HepG2 (cell line): ENCODE measurements around the gene ACTL6A. TPM values are rescaled to one million over a fixed set of nuclear protein-coding genes. Genes with fewer than 3 reads are reported as not detected.

Experiments used
- ATAC-seq: fragments of 200-7000 bp; cut with Tn5 transposase; 3 replicates; pipeline ENCODE4 v1.9.1; 2020; ENCODE audit warnings: mild to moderate bottlenecking, moderate library complexity
- BruUV-seq: library from RNA; stranded (reverse); fragments of 400-500 nt; replicated peaks from 2 replicates; lab custom pipeline; 2021; lab: Mats Ljungman, UMichigan
- CTCF ChIA-PET: fragments of 300-600 bp; formaldehyde crosslinking; extraction: SDS; loops from one replicate; lab custom pipeline; 2021; ENCODE audit warnings: low total read pairs, inconsistent platforms, low intra/inter-chr PET ratio; lab: Yijun Ruan, JAX
- POLR2A ChIA-PET: fragments of 350-600 bp; sonication (Branson Sonifier 250); formaldehyde crosslinking; loops from one replicate; lab custom pipeline; 2020; ENCODE audit warnings: antibody characterized with exemption, inconsistent platforms; lab: Yijun Ruan, JAX
- DNase-seq: peaks from one replicate; pipeline ENCODE4 v3.0.0-alpha.2; 2015; ENCODE audit warnings: low spot score
- FAIRE-seq: peaks from 3 replicates; lab custom pipeline; 2011; peaks lifted over from hg19 to GRCh38; lab: Jason Lieb, UNC
- H2AFZ ChIP-seq: one replicate; pipeline ENCODE4 v1.6.1; 2011; ENCODE audit warnings: low read length, inconsistent platforms
- H3K27ac ChIP-seq: fragments of 300-600 bp; 3 replicates; pipeline ENCODE4 v1.8.0; 2011; ENCODE audit warnings: mixed run types, mild to moderate bottlenecking, mixed read lengths, low read length, inconsistent platforms; ENCODE audit not compliant: insufficient read depth; ENCODE audit errors: extremely low read length
- H3K27me3 ChIP-seq, 2 experiments: fragments of 200-600 bp in 1 of 2; 2 replicates in 1 of 2; 3 replicates in 1 of 2; pipeline versions ENCODE4 v1.6.0 to v1.8.0; 2011; ENCODE audit warnings: low read length in 2 of 2, mild to moderate bottlenecking in 2 of 2, moderate library complexity in 2 of 2, inconsistent platforms in 1 of 2; ENCODE audit not compliant: insufficient read depth in 2 of 2, control insufficient read depth in 1 of 2
- H3K36me3 ChIP-seq, 2 experiments: fragments of 200-600 bp in 1 of 2; replicated peaks in 1 of 2; 2 replicates in 1 of 2; 3 replicates in 1 of 2; pipeline versions ENCODE4 v1.5.1 to v1.8.0; 2011; ENCODE audit warnings: low read length in 2 of 2, inconsistent platforms in 1 of 2; ENCODE audit not compliant: insufficient read depth in 2 of 2, control insufficient read depth in 1 of 2
- H3K4me1 ChIP-seq: 2 replicates; pipeline ENCODE4 v1.5.1; 2012; ENCODE audit warnings: low read length, inconsistent platforms; ENCODE audit not compliant: insufficient read depth
- H3K4me2 ChIP-seq: 2 replicates; pipeline ENCODE4 v1.6.0; 2011; ENCODE audit warnings: low read depth, low read length, inconsistent platforms
- H3K4me3 ChIP-seq, 3 experiments: fragments of 200-600 bp in 1 of 3; sonication (generic), shearing (Covaris generic) in 1 of 3; replicated peaks in 1 of 3; 2 replicates each; pipeline ENCODE4 v1.5.1; 2011 to 2016; ENCODE audit warnings: low read length in 3 of 3, inconsistent platforms in 2 of 3, low read depth in 2 of 3, mild to moderate bottlenecking in 2 of 3, control low read depth in 1 of 3, mixed read lengths in 1 of 3; ENCODE audit not compliant: insufficient read depth in 1 of 3
- H3K79me2 ChIP-seq: one replicate; pipeline ENCODE4 v1.6.1; 2011; ENCODE audit warnings: low read length, inconsistent platforms; ENCODE audit not compliant: insufficient read depth
- H3K9ac ChIP-seq: 2 replicates; pipeline ENCODE4 v1.6.0; 2011; ENCODE audit warnings: mild to moderate bottlenecking, low read depth, low read length, inconsistent platforms; ENCODE audit not compliant: insufficient read depth
- H3K9me3 ChIP-seq: 2 replicates; pipeline ENCODE4 v1.5.1; 2012; ENCODE audit warnings: mild to moderate bottlenecking, low read length
- H4K20me1 ChIP-seq: 2 replicates; pipeline ENCODE4 v1.6.0; 2011; ENCODE audit warnings: inconsistent platforms, mild to moderate bottlenecking, low read length, moderate library complexity; ENCODE audit not compliant: insufficient read depth
- AKAP8 ChIP-seq: sonication (generic); formaldehyde crosslinking; IDR thresholded peaks from 2 replicates; pipeline ENCODE4 v1.5.1; 2020; ENCODE audit warnings: mild to moderate bottlenecking, missing genetic modification reagents
- CCAR2 ChIP-seq: fragments of 200-400 bp; formaldehyde crosslinking; optimal IDR thresholded peaks from 2 replicates; pipeline ENCODE3; 2018; ENCODE audit warnings: low read depth, mild to moderate bottlenecking, low read length, moderate library complexity
- DNMT3B ChIP-seq: conservative IDR thresholded peaks from 2 replicates; pipeline ENCODE4 v1.6.1; 2016; ENCODE audit warnings: missing biosample characterization, control low read depth
- HOXA7 ChIP-seq: sonication (generic); formaldehyde crosslinking; IDR thresholded peaks from 2 replicates; pipeline ENCODE4 v1.8.1; 2022; ENCODE audit warnings: mild to moderate bottlenecking, missing genetic modification reagents, moderate library complexity
- HOXA9 ChIP-seq: sonication (generic); formaldehyde crosslinking; IDR thresholded peaks from 2 replicates; pipeline ENCODE4 v1.8.1; 2022; ENCODE audit warnings: missing genetic modification reagents, mild to moderate bottlenecking, moderate library complexity, borderline replicate concordance
- KDM4B ChIP-seq: sonication (generic); formaldehyde crosslinking; IDR thresholded peaks from 2 replicates; pipeline ENCODE4 v1.4.0; 2020; ENCODE audit warnings: missing genetic modification reagents
- MZF1 ChIP-seq: sonication (generic); formaldehyde crosslinking; IDR thresholded peaks from 2 replicates; pipeline ENCODE4 v1.8.1; 2023; ENCODE audit warnings: mild to moderate bottlenecking, missing genetic modification reagents, borderline replicate concordance
- SALL1 ChIP-seq: sonication (generic); formaldehyde crosslinking; IDR thresholded peaks from 2 replicates; pipeline ENCODE4 v1.8.0; 2022; ENCODE audit warnings: mild to moderate bottlenecking, missing genetic modification reagents
- SCMH1 ChIP-seq: sonication (generic); formaldehyde crosslinking; IDR thresholded peaks from 2 replicates; pipeline ENCODE4 v1.9.0; 2021; ENCODE audit warnings: missing genetic modification reagents, mild to moderate bottlenecking, borderline replicate concordance
- TP53 ChIP-seq: sonication (generic); formaldehyde crosslinking; conservative IDR thresholded peaks from 2 replicates; pipeline ENCODE4 v1.4.0; 2020; ENCODE audit warnings: missing genetic modification reagents
- ZBTB3 ChIP-seq: sonication (generic); formaldehyde crosslinking; IDR thresholded peaks from 2 replicates; pipeline ENCODE4 v1.4.0; 2020; ENCODE audit warnings: low read depth, mild to moderate bottlenecking, moderate library complexity, missing genetic modification reagents, borderline replicate concordance
- ZFP36L1 ChIP-seq: sonication (generic); formaldehyde crosslinking; IDR thresholded peaks from 2 replicates; pipeline ENCODE4 v1.8.0; 2022; ENCODE audit warnings: mild to moderate bottlenecking, missing genetic modification reagents, moderate library complexity
- ZNF224 ChIP-seq: sonication (generic); formaldehyde crosslinking; IDR thresholded peaks from 2 replicates; pipeline ENCODE4 v1.5.0; 2020; ENCODE audit warnings: mild to moderate bottlenecking, missing genetic modification reagents
- ZNF430 ChIP-seq: sonication (generic); formaldehyde crosslinking; IDR thresholded peaks from 2 replicates; pipeline ENCODE4 v1.9.0; 2021; ENCODE audit warnings: mild to moderate bottlenecking, missing genetic modification reagents
- WGBS: methylation state at CpG from one replicate; pipeline ENCODE4 v1.1.6; 2017; ENCODE audit warnings: low lambda C conversion rate; 5-methylcytosine and 5-hydroxymethylcytosine counted together
- in situ Hi-C: cut with HindIII; loops from 2 replicates; pipeline ENCODE4 v1.10.0; 2017; ENCODE audit warnings: low pct_unique_long_range_greater_than_20kb; ENCODE audit not compliant: extremely low pct_ligation_motif_present
- intact Hi-C: fragments of 100-400 bp; cut with micrococcal nuclease; formaldehyde crosslinking; loops from one replicate; pipeline ENCODE4 v1.10.0; 2022; ENCODE audit not compliant: unreplicated experiment
- polyA plus RNA-seq, 8 experiments: library from polyadenylated mRNA; depleted of rRNA in 3 of 8; stranded (reverse) in 7 of 8; unstranded in 1 of 8; fragments of >200 nt; fragmentation: Illumina TruSeq in 4 of 8; extraction: Trizol in 4 of 8; gene quantifications; 2 replicates each; pipeline versions ENCODE4 v1.2.1 to v1.2.3, GENCODE V29; 2011 to 2016; ENCODE audit warnings: low read depth in 4 of 8, missing spikeins in 1 of 8, mixed read lengths in 1 of 8; ENCODE audit not compliant: insufficient read depth in 1 of 8
- total RNA-seq, 5 experiments: library from RNA; depleted of rRNA; stranded (reverse); fragments of >200 nt; fragmentation: Illumina TruSeq; extraction: Trizol; gene quantifications; 2 replicates each; pipeline ENCODE4 v1.2.3, GENCODE V29; 2016; ENCODE audit warnings: low read depth in 1 of 5
- TF ChIP-seq, protein P1 (sequence below): sonication (generic); formaldehyde crosslinking; IDR thresholded peaks from 2 replicates; pipeline ENCODE4 v1.8.0; 2022; ENCODE audit warnings: low read depth, missing genetic modification reagents
- TF ChIP-seq, protein P2 (sequence below): sonication (generic); formaldehyde crosslinking; IDR thresholded peaks from 2 replicates; pipeline ENCODE4 v1.9.0; 2022; ENCODE audit warnings: low read depth, missing genetic modification reagents
- TF ChIP-seq, protein P3 (sequence below): sonication (generic); formaldehyde crosslinking; IDR thresholded peaks from 2 replicates; pipeline ENCODE4 v1.4.0; 2020; ENCODE audit warnings: missing genetic modification reagents

ACTL6A gene
- total and polyA plus RNA-seq, 2 of the 13 experiments (the other 11 are each of a cell fraction or from before 2014, with no cell fraction given): 58.1 to 84.1 TPM

DNA sequence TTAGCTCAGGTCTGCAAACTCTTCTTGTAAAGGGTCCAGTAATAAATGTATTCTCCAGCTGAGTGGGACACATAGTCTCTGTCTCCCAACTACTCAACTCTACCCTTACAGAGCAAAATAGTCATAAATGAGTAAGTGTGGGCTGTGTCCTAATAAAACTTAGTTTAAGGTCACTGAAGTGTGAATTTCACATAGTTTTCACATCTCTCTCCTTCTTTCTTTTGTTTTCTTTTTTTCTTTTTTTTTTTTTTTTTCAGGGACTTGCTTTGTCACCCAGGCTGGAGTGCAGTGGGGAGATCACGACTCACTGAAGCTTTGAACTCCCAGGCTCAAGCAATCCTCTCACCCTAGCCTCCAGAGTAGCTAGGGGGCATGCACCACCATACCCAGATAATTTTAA is 1.9 kb upstream of the ACTL6A start:
- 0% methylated on average over 1 of the region's 1 CpG for WGBS
- H3K9ac ChIP-seq: no peak overlapping the region
- no TSS peak for BruUV-seq

More for the DNA sequence above, 1.9 kb upstream of the ACTL6A start:
- no peak overlapping the region for H2AFZ ChIP-seq
- H4K20me1 ChIP-seq: no peaks in the 10 kb centered on the region
- H3K9me3 ChIP-seq: no peaks in the 10 kb centered on the region
- no peak overlapping the region for H3K4me3 ChIP-seq
- H3K27ac ChIP-seq: no peak overlapping the region
- no peaks in the 10 kb centered on the region for H3K36me3 ChIP-seq
- peaks cover 22% of the 10 kb centered on the region for H3K79me2 ChIP-seq
- CTCF ChIA-PET: no interaction called here
- DNase-seq: no peak
- in situ Hi-C loops: loop anchor here (25.0 kb wide), 1 partner anchor 423 kb away; the partner anchor contains the start of gene PIK3CA
- TF ChIP-seq SCMH1 (CRISPR knock-in tag) (no peak), DNMT3B (CRISPR knock-in tag) (no peak), ZFP36L1 (CRISPR knock-in tag) (no peak), MZF1 (CRISPR knock-in tag) (no peak), ZNF224 (CRISPR knock-in tag) (no peak), HOXA9 (no peak), KDM4B (no peak), HOXA7 (CRISPR knock-in tag) (no peak), ZBTB3 (CRISPR knock-in tag) (no peak), SALL1 (CRISPR knock-in tag) (no peak), ZNF430 (no peak), CCAR2 (no peak), AKAP8 (CRISPR knock-in tag) (no peak), TP53 (CRISPR knock-in tag) (no peak)
- TF ChIP-seq, protein P1, sequence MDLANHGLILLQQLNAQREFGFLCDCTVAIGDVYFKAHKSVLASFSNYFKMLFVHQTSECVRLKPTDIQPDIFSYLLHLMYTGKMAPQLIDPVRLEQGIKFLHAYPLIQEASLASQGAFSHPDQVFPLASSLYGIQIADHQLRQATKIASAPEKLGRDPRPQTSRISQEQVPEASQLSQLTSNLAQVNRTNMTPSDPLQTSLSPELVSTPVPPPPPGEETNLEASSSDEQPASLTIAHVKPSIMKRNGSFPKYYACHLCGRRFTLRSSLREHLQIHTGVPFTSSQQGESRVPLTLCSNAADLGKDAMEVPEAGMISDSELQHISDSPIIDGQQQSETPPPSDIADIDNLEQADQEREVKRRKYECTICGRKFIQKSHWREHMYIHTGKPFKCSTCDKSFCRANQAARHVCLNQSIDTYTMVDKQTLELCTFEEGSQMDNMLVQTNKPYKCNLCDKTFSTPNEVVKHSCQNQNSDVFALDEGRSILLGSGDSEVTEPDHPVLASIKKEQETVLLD (CRISPR knock-in tag): no peak
- TF ChIP-seq, protein P2, sequence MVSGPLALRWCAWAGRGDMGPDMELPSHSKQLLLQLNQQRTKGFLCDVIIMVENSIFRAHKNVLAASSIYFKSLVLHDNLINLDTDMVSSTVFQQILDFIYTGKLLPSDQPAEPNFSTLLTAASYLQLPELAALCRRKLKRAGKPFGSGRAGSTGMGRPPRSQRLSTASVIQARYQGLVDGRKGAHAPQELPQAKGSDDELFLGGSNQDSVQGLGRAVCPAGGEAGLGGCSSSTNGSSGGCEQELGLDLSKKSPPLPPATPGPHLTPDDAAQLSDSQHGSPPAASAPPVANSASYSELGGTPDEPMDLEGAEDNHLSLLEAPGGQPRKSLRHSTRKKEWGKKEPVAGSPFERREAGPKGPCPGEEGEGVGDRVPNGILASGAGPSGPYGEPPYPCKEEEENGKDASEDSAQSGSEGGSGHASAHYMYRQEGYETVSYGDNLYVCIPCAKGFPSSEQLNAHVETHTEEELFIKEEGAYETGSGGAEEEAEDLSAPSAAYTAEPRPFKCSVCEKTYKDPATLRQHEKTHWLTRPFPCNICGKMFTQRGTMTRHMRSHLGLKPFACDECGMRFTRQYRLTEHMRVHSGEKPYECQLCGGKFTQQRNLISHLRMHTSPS (CRISPR knock-in tag): no peak
- TF ChIP-seq, protein P3, sequence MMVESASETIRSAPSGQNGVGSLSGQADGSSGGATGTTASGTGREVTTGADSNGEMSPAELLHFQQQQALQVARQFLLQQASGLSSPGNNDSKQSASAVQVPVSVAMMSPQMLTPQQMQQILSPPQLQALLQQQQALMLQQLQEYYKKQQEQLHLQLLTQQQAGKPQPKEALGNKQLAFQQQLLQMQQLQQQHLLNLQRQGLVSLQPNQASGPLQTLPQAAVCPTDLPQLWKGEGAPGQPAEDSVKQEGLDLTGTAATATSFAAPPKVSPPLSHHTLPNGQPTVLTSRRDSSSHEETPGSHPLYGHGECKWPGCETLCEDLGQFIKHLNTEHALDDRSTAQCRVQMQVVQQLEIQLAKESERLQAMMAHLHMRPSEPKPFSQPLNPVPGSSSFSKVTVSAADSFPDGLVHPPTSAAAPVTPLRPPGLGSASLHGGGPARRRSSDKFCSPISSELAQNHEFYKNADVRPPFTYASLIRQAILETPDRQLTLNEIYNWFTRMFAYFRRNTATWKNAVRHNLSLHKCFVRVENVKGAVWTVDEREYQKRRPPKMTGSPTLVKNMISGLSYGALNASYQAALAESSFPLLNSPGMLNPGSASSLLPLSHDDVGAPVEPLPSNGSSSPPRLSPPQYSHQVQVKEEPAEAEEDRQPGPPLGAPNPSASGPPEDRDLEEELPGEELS (CRISPR knock-in tag): no peak
- TF ChIP-seq, all 625 proteins: peak for 0
- H3K4me2 ChIP-seq: no peak overlapping the region
- H3K27me3 ChIP-seq: no peaks in the 10 kb centered on the region
- FAIRE-seq (no peak), ATAC-seq (no peak)
- POLR2A ChIA-PET: no interaction called here
- intact Hi-C loops: no loop called here
- peaks cover 21% of the 10 kb centered on the region for H3K4me1 ChIP-seq
